NCI-H82 treated with DMSO at 0.1 percent for 48 hours (cell line): Measurements from ENCODE around the gene BCAS4.
"Not testable (repeated sequence)": the region's sequence is repeated elsewhere in the genome, so short reads cannot be mapped to it uniquely, and the experiment has no call there.

Experiments
- DNase-seq: peaks from one replicate; lab custom pipeline; 2025; ENCODE audit not compliant: unreplicated experiment; lab: John Stamatoyannopoulos, UW

BCAS4 gene

DNA sequence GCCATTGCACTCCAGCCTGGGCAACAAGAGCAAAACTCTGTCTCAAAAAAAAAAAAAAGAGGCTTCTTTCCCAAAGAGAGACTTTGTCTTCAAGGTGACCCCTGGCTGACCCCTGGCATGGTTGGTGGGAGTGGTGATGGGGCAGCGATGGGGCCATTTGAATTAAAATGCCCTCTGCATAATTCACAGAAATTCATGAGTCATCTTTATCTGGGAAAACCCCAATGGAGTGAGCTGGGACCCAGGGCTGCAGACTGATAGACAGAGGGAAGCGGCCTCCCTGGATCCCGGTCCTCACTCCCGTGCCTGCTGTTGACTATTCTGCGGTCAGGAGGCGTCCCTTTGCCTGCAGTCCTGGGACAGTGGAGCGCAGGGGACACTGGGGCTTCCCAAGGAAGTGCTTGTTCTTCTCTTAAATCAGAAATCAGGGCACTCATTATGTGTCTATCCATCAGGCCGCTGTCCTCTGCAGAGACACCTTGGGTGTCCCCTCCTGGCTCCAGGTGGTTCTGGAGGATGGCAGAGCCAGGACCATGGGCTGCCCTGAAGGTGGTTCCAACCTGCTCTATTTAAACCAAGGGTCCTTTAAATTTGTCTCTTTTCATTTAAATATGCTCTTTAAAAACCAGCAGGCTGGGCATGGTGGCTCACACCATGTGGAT lies 23.3 kb upstream of the BCAS4 start:
- not testable (repeated sequence) for DNase-seq

DNA sequence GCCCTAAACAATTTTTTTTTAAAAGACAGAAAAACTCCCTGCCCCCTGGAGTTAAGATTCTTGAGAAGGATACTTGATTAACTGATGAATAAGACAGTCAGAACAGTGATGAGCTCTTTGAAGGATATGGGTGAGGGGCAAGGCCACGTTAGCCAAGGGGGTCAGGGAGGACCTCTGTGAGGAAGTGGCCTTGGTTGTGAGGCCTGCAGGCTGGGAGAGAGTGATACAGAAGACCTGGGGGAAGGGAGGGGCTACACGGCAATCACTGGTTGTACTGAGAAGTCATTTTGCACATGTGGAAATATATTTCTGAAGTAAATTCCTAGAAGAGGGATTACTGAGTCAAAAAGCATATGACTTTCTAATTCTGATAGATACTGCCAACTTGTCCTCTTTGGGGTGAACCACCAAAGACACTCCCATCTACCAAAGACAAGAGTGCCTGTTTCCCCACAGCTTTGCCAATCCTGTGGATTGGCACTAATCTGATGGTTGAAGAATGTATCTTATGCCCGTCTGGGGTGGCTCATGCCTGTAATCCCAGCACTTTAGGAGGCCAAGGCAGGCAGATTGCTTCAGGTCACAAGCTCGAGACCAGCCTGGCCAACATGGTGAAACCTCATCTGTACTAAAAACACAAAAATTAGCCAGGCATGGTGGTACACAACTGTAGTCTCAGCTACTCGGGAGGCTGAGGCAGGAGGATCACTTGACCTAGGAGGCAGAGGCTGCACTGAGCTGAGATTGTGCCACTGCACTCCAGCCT lies 22.3 kb upstream of the BCAS4 start:
- no peak for DNase-seq

DNA sequence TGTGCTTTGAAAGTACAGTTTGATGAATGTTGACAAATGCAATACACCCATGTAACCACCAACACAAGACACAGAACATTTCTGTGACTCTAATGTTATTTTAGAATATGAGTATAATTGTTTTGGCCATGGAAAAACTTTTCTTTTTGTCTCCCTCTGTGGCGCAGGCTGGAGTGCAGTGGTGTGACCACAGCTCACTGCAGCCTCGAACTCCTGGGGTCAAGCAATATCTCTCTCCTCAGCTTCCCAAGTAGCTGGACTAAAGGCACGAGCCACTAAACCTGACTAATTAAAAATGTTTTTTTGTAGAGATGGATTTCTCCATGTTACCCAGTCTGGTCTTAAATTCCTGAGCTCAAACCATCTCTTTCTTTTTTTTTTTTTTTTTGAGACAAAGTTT lies 20.3 kb upstream of the BCAS4 start:
- DNase-seq = no peak

DNA sequence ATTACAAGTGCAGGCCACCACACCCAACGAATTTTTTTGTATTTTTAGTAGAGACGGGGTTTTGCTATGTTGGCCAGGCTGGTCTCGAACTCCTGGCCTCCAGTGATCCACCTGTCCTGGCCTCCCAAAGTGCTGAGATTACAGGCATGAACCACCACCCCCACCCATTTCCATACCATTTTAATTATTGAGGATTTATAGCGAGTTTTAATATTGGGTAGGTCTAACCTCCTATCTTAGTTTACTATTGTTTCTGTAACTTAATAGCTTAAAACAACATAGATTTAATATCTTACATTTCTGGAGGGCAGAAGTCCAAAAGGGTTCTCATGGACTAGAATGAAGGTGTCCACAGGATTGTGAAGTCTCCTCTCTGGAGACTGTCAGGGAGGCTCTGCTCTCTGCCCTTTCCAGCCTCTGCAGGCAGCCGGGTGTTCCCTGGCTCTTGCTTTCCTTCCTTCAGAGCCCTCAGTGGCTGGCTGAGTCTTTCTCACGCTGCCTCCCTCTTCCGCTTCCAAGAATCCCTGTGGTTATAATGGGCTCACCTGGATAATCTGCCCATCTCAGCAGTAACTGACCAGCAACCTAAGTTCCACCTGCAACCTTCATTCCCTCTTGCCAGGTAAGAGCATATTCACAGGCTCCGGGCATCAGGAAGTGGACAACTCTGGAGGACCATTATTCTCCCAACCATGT lies 18.6 kb upstream of the BCAS4 start:
- DNase-seq = no peak

DNA sequence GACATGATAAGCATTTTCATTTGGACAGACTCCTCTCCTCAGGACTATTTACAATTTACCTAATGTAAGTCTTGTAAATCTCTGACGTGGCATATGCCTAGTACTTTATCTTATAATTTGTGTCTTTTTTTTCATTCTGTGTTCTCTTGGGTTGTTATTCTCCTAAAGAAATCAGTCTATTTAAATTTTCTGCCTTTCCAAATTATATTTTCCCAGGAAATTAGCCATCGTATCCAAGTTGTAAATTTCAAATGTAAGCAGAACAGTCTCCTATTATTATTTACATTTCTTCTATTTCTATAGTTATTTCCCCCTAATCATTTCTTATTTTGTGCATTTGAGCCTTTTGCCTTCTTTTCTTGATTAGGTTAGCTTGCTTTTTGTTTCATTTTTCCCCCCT lies 17.5 kb upstream of the BCAS4 start:
- no peak for DNase-seq

DNA sequence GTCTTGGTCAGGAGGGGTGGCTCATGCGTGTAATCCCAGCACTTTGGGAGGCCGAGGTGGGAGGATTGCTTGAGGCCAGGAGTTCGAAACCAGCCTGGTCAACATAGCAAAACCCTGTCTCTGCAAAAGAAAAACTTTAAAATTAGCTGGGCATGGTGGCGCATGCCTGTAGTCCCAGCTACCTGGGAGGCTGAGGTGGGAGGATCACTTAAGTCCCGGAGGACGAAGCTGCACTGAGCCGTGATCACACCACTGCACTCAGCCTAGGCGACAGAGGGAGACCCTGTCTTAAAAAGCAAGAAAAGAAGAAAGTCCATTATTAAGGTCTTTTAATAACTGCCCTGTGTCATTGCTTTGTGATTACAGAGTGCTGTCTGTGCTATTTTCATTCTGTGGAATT lies 15.9 kb upstream of the BCAS4 start:
- DNase-seq = not testable (repeated sequence)

DNA sequence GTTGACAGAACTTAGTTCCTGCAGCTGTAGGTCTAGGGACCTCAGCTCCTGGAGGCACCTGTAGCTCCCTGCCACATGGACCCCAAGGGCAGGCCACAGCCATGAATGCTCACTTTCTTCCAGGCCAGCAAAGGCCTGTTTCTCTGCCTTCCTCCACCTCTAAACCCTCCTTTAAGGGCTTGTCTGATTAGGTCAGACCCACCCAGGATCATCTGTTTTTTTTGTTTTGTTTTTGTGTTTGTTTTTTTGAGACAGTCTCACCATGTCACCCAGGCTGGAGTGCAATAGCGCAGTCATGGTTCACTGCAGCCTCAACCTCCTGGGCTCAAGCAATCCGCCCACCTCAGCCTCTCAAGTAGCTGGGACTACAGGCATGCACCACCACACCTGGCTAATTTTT lies 11.5 kb upstream of the BCAS4 start:
- DNase-seq = no peak

DNA sequence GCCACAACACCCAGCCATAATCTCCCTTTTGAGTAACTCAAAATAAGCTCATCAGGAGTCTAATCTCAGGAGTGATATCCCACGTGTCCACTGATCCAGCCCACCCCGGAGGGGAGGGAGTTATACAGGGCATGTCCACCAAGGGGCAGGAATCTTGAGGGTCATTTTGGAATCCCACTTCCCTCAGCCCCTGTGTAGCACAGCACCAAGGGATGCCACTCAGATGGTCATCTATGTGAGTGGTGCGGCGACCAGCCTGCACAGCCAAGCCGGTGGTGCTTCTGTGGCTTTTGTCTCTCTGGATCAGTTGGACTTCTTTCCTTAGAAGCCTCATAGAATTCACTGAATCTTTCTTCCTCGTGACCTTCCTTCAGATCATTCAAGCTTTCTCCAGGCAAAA lies 11.0 kb upstream of the BCAS4 start:
- no peak for DNase-seq

DNA sequence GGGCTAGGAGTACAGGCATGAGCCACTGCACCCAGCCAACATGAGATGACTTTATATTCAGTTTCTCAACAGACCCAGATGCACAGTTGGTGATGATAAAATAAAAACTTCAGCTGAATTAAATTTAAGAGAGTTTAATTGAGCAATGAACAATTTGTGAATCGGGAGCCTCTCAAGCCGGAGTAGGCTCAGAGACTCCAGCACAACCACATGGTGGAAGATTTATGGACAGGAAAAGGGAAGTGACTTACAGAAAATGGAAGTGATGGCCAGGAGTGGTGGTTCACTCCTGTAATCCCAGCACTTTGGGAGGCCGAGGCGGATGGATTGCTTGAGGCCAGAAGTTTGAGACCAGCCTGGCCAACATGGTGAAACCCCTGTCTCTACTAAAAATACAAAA lies 10.4 kb upstream of the BCAS4 start:
- DNase-seq = no peak

DNA sequence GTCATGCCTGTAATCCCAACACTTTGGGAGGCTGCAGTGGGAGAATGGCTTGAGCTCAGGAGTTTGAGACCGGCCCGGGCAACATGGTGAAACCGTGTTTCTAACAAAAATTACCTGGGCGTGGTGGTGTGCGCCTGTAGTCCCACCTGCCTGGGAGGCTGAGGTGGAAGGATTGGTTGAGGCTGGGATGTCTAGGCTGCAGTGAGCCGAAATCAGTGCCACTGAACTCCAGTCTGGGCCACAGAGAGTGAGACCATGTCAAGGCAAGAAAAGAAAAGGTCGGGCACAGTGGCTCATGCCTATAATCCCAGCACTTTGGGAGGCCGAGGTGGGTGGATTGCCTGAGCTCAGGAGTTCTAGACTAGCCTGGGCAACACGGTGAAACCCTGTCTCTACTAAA lies 8.2 kb upstream of the BCAS4 start:
- no peak for DNase-seq

DNA sequence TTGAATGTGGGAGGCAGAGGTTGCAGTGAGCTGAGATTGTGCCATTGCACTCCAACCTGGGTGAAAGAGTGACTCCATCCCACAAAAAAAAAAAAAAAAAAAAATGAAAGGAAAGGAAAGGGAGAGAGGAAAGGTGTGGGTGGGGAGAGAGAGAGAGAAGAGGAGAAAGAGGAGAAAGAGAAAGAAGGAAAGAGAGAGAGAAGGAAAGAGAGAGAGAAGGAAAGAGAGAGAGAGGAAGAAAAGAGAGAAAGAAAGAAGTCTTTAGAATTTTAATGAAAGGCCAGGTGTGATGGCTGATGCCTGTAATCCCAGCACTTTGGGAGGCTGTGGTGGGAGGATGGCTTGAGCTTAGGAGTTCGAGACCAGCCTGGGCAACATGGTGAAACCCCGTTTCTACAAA lies 7.7 kb upstream of the BCAS4 start:
- DNase-seq = no peak

DNA sequence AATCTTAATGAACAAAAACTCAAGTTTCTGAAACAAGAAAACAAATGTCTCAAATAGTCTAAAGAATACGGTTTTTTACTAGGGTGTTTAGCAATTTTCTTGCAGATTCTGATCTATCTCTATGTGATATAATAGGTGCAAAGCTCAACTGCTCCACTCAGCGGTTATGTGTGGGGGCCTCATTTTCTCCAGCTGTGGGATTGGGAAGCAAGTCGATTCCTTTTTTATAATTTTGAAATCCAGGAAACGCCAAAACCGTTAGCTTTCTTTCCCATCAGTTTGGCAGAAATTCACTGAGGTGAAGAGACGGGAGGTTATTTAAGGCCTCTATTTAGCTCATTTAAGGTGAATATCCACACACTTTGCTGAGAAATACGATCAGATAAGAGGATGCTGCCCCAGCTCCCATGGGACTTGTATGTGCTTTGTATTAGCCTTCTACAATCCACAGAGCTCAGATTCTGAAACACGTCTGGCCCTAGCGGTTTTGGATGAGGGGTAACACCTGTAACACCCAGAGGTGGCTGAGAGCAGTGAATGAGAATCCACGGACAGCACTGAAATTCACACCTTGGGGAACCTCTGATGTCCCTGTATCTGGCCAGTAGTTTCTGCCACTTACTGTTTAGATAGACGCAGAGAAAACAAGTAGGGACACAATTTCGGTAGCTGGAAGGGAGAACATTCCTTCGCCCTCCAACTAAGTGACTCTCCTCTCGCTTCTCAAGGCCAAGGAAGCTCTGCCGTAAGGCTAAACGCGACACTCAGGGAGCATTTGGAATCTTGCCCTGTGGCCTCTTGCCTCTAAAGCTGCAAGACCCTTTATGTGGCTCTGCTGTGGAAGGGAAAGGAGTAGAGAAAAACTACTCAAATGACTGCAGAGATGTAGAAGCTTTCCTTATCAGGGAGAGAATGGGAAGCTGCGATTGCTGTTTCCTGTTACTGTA lies 6.5 kb upstream of the BCAS4 start:
- DNase-seq = peak; percentile 67

DNA sequence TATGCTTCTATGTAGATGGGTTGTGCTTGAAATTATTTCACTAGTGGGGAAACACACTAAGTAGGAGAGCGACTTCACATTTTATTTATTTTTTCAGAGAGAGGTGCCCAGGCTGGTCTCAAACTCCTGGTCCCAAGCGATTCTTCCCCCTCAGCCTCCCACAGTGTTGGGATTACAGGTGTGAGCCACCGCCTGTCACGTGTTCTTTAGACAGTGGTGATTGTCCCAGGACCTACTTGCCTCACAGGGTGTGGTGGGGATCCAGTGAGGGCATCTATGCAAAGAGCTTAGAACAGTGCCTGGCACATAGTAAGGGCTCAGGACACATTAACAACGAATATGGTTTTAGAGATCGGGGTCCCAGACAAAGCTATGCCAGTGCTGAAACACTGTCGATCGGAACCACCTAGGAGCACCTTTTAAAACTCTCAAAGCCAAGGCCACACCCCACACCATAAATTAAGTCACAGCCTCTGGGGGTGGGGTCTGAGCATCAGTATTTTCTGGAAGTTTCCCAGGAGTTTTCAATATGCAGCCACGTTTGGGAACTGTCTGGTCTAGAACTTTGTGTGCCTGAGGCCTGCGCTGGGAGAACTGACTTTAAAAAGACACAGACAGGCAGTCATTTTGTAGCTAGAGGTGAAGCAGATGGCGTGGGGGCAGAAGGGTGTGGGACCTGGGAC lies 4.8 kb upstream of the BCAS4 start:
- DNase-seq = no peak

DNA sequence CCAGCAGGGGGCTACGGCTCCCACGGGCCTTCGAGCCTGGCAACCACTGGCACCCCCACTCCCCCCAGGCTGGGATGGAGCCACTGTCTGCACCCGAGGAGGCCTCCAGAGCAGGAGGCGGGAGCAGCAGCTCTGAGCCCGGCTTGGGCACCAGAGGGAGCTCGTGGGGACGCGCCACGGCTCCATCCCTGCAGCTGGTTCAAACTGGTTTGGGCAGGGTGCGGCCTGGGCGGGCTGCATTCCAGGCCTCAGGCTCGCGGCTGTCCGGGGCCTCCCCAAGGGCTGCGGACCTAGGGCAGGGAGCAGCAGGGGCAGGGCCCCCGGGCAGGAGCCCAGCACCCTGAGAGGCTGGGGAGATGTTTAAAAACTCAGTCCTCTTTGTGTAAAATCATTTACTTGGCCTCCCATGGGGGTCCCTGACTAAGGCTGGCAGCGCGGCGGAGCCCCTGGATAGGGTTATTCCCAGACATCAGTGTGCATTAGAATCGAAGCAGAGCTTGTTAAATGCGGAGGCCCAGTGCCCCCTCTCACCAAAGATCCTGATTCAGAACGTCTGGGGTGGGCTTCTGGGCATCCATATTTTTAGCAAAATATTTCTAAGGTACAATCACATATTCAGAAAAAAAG lies 4.1 kb upstream of the BCAS4 start:
- DNase-seq = peak; percentile 56

DNA sequence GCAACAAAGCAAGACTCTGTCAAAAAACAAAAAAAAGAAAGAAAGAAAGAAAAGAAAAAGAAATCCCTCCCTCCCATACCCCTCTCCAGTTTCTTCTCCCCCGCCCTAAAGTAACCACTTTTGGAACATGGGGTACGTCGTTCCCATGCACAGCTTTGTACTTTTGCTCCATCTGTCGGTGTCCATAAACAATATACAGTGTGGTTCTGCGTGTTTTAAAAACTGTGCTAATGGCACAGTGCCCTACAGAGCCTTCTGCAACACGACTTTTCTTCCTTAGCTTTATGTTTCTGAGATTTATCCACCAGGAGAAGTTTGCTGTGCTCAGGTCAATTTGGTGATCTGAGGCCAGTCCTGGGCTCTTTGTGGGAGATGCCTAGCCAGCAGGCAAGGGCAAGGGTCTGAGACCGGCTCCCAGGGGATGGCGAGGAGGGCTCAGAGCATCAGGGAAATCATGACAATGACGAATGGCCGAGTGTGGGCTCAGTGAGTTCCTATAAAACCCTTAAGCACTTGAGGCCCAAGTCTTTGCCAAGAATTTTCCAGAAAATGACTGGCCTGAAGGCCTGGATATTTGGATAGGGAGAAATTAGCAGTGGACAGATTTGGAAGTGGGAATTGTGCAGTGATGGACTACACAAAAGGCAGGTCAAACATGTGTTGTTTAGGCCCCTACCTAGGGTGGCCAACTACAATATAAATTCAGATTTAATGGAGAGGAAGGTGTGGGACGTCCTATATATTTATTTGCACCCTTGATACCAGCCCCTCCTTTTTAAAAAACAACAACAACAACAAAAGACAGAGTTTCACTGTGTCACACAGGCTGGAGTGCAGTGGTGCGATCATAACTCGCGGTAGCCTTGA lies 1.9 kb upstream of the BCAS4 start:
- DNase-seq = peak; percentile 19

DNA sequence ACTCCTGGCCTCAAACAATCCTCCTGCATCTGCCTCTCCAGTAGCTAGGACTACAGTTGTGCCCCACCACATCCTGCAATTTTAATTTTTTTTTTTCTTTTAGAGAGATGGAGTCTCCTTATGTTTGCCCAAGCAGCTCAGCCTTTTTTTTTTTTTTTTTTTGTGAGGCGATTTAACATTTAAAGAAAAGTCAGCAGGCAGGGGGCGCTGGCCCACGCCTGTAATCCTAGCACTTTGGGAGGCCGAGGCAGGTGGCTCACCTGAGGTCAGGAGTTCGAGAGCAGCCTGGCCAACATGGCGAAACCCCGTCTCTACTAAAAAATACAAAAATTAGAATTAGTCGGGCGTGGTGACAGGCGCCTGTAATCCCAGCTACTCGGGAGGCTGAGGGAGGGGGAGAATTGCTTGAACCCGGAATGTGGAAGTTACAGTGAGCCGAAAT lies 1.3 kb upstream of the BCAS4 start:
- DNase-seq = not testable (repeated sequence)

DNA sequence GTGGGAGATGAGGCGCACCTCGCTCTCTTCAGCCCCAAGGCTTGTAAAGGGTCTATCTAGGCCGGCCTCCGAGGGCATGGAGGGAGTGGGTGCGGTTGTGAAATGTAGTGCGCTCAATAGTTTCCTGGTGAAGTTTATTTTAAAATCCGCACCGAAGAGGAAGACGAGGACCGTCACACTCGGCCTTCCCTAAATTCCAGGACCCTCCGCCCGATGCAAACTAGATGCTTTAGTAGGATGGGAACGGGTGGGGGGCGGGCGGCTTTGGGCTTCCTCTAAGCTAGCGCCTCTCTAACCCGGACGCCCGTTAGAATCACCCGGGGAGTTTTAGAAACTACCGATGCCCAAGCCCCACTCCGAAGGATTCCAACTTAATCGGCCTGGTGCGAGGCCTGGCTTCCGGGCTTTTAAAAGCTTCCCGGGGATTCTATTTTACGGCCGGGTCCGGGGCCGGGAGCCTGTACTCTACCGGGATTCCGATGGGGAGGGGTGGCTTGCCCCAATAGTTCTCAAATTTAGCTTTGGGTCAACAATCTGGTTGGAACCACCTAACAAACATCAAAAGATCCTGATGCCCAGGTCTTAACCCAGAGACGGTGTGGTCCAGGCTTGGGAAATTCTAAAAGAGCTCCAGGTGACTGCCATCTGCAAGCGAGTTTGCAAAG lies 548 bp upstream of the BCAS4 start:
- no peak for DNase-seq

DNA sequence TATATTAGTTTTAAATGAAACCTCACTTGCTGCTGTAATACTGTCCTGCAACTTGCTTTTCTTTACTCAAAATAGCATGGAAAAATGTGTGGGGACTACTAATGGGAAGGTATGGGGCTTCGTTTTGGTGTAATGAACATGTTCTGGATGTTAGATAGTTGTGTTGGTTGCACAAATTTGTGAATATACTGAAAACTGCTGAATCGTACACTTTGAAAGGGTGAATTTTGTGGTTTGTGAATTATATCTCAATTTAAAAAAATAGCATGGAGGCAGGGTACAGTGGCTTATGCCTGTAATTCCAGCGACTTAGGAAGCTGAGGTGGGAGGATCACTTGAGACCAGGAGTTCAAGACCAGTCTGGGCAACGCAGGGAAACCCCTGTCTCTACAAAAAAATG lies 2.3 kb downstream of the BCAS4 start:
- DNase-seq = no peak

DNA sequence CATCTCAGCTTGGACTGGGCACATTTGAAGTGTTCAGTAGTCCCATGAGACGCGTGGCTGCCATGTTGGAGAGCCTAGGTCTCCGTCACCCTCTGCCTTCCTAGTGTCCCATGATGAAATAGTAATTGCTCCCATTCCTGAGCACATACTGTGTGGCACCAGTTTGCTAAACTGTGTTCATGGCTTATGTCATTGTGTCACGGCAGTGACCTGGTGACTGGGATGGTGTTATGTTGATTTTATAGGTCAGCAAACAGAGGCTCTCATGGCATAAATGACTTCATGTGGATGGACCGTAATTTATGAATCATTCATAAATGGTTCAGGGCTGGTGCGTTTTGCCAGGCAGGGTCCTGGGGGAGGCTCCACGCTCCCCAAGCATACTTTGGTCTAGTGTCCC lies 3.8 kb downstream of the BCAS4 start:
- DNase-seq = no peak
